Smooth muscle cell (in vitro differentiated cells): ENCODE measurements around the gene PRG2. TPM values are rescaled to one million over a fixed set of nuclear protein-coding genes. Genes with fewer than 3 reads are reported as not detected.
"Not testable (repeated sequence)": the region's sequence is repeated elsewhere in the genome, so short reads cannot be mapped to it uniquely, and the experiment has no call there.

Experiments
- DNase-seq: peaks from one replicate; lab custom pipeline; 2025; ENCODE audit not compliant: unreplicated experiment; lab: John Stamatoyannopoulos, UW
- H2AFZ ChIP-seq: fragments of 200-600 bp; sonication (generic); 2 replicates; pipeline ENCODE4 v1.6.0; 2016; ENCODE audit warnings: antibody characterized with exemption, low read depth, mild to moderate bottlenecking
- H3F3A ChIP-seq: fragments of 200-600 bp; sonication (generic); 2 replicates; pipeline ENCODE4 v1.6.0; 2017; ENCODE audit warnings: antibody characterized with exemption, low read depth
- H3K27ac ChIP-seq: fragments of 200-600 bp; sonication (generic); 2 replicates; pipeline ENCODE4 v1.5.1; 2016; ENCODE audit warnings: low read depth, mild to moderate bottlenecking
- H3K27me3 ChIP-seq: fragments of 200-600 bp; sonication (generic); 2 replicates; pipeline ENCODE4 v1.6.1; 2016; ENCODE audit warnings: low read depth, mild to moderate bottlenecking
- H3K36me3 ChIP-seq: fragments of 200-600 bp; sonication (generic); 2 replicates; pipeline ENCODE4 v1.5.1; 2016; ENCODE audit warnings: low read depth
- H3K4me1 ChIP-seq: fragments of 200-600 bp; sonication (generic); 2 replicates; pipeline ENCODE4 v1.5.1; 2016; ENCODE audit warnings: low read depth
- H3K4me2 ChIP-seq: fragments of 200-600 bp; sonication (generic); 2 replicates; pipeline ENCODE4 v1.6.0; 2016; ENCODE audit warnings: mild to moderate bottlenecking
- H3K4me3 ChIP-seq: fragments of 200-600 bp; sonication (generic); 2 replicates; pipeline ENCODE4 v1.5.1; 2016; ENCODE audit warnings: mild to moderate bottlenecking
- H3K79me2 ChIP-seq: fragments of 200-600 bp; sonication (generic); 2 replicates; pipeline ENCODE4 v1.6.0; 2016; ENCODE audit warnings: low read depth, mild to moderate bottlenecking
- H3K9ac ChIP-seq: fragments of 200-600 bp; sonication (generic); 2 replicates; pipeline ENCODE4 v1.6.0; 2016; ENCODE audit warnings: low read depth
- H3K9me3 ChIP-seq: fragments of 200-600 bp; sonication (generic); replicated peaks from 2 replicates; pipeline ENCODE4 v1.5.1; 2016; ENCODE audit warnings: low read depth
- H4K20me1 ChIP-seq: fragments of 200-600 bp; sonication (generic); 2 replicates; pipeline ENCODE4 v1.6.0; 2016; ENCODE audit warnings: low read depth
- WGBS: methylation state at CpG from one replicate; pipeline ENCODE4 v1.1.7; 2016; ENCODE audit warnings: low lambda C conversion rate; 5-methylcytosine and 5-hydroxymethylcytosine counted together
- polyA plus RNA-seq: library from polyadenylated mRNA; unstranded; fragments of >200 nt; fragmentation: Nextera tagmentation; extraction: Ambion mirVana; gene quantifications from 2 replicates; pipeline ENCODE4 v1.2.1, GENCODE V29; 2016
- total RNA-seq: library from RNA; depleted of rRNA; stranded (reverse); fragments of >200 nt; gene quantifications from 2 replicates; pipeline ENCODE4 v1.2.3, GENCODE V29; 2014
- TF ChIP-seq, protein P1 (sequence below): fragments of 200-600 bp; sonication (generic); IDR thresholded peaks from 2 replicates; pipeline ENCODE4 v1.5.1; 2017; ENCODE audit warnings: borderline replicate concordance, mild to moderate bottlenecking, antibody characterized with exemption; ENCODE audit not compliant: insufficient read depth, poor library complexity, severe bottlenecking

The PRG2 gene
- total and polyA plus RNA-seq, 2 experiments from 2014 or later, result not detected

- Histone ChIP-seq H3K9me3 (no peaks in the 10 kb centered on the region), H3K27ac (no peak overlapping the region), H3K4me3 (no peak overlapping the region), H4K20me1 (no peaks in the 10 kb centered on the region), H3K4me2 (no peak overlapping the region), H3K79me2 (no peaks in the 10 kb centered on the region), H3K4me1 (no peaks in the 10 kb centered on the region), H3K36me3 (no peaks in the 10 kb centered on the region), H2AFZ (no peak overlapping the region), H3K9ac (no peak overlapping the region), H3F3A (no peaks in the 10 kb centered on the region), H3K27me3 (peaks cover 13% of the 10 kb centered on the region)
- TF ChIP-seq, protein P1, sequence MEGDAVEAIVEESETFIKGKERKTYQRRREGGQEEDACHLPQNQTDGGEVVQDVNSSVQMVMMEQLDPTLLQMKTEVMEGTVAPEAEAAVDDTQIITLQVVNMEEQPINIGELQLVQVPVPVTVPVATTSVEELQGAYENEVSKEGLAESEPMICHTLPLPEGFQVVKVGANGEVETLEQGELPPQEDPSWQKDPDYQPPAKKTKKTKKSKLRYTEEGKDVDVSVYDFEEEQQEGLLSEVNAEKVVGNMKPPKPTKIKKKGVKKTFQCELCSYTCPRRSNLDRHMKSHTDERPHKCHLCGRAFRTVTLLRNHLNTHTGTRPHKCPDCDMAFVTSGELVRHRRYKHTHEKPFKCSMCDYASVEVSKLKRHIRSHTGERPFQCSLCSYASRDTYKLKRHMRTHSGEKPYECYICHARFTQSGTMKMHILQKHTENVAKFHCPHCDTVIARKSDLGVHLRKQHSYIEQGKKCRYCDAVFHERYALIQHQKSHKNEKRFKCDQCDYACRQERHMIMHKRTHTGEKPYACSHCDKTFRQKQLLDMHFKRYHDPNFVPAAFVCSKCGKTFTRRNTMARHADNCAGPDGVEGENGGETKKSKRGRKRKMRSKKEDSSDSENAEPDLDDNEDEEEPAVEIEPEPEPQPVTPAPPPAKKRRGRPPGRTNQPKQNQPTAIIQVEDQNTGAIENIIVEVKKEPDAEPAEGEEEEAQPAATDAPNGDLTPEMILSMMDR, result no peak
- DNase-seq, result no peak
- WGBS, result 90% methylated on average over 2 of the region's 2 CpGs
Measured at GRCh38 chr11:57403802-57404147, 13.3 kb upstream of the PRG2 start.

GRCh38 chr11:57403003-57403801 lies 12.8 kb upstream of the PRG2 start:
- not testable (repeated sequence) for H3K4me1 ChIP-seq, H3K27ac ChIP-seq, H2AFZ ChIP-seq, H3K9ac ChIP-seq, H3K4me3 ChIP-seq, H3K4me2 ChIP-seq, H4K20me1 ChIP-seq, H3F3A ChIP-seq, DNase-seq, H3K79me2 ChIP-seq, H3K36me3 ChIP-seq, H3K9me3 ChIP-seq
- WGBS, result 85% methylated on average over 6 of the region's 6 CpGs
- H3K27me3 ChIP-seq, result peaks cover 19% of the 10 kb centered on the region

GRCh38 chr11:57402188-57403002 lies 11.9 kb upstream of the PRG2 start:
- H3F3A ChIP-seq, result no peaks in the 10 kb centered on the region
- no peak overlapping the region for H3K4me3 ChIP-seq
- H3K9ac ChIP-seq, result no peak overlapping the region
- H3K9me3 ChIP-seq, result no peaks in the 10 kb centered on the region
- TF ChIP-seq, protein P1, result no peak
- no peak overlapping the region for H3K27ac ChIP-seq
- 49% methylated on average over 6 of the region's 6 CpGs for WGBS
- peaks cover 24% of the 10 kb centered on the region for H3K27me3 ChIP-seq
- no peaks in the 10 kb centered on the region for H3K79me2 ChIP-seq
- H3K4me2 ChIP-seq, result no peak overlapping the region
- no peak overlapping the region for H2AFZ ChIP-seq
- no peak for DNase-seq
- H3K36me3 ChIP-seq, result no peaks in the 10 kb centered on the region
- H4K20me1 ChIP-seq, result no peaks in the 10 kb centered on the region
- H3K4me1 ChIP-seq, result no peaks in the 10 kb centered on the region

GRCh38 chr11:57399972-57400578 lies 9.6 kb upstream of the PRG2 start:
- DNase-seq, result no peak
- Histone ChIP-seq H3K79me2 (no peaks in the 10 kb centered on the region), H3K9ac (no peak overlapping the region), H3K27ac (no peak overlapping the region), H3K4me1 (no peaks in the 10 kb centered on the region), H3K4me2 (no peak overlapping the region), H3K4me3 (no peak overlapping the region), H3K36me3 (no peaks in the 10 kb centered on the region), H2AFZ (no peak overlapping the region), H3K9me3 (no peaks in the 10 kb centered on the region), H4K20me1 (no peaks in the 10 kb centered on the region), H3K27me3 (peaks cover 35% of the 10 kb centered on the region), H3F3A (no peaks in the 10 kb centered on the region)
- 92% methylated on average over 4 of the region's 4 CpGs for WGBS
- TF ChIP-seq, protein P1, result no peak
